Transverse colon (tissue), 3 donors: ENCODE data around the gene TNP2.

Source experiments
- CTCF ChIP-seq, 5 experiments: fragments of 200-600 bp in 3 of 5; fragments of 450-650 bp in 2 of 5; sonication (generic) in 3 of 5; IDR thresholded peaks; 1 replicate in 2 of 5; 2 replicates in 3 of 5; pipeline ENCODE4 v1.5.1; 2016 to 2017; ENCODE audit warnings: antibody characterized with exemption in 5 of 5, inconsistent platforms in 3 of 5, mild to moderate bottlenecking in 2 of 5, moderate library complexity in 1 of 5
- EP300 ChIP-seq: sonication (generic); formaldehyde crosslinking; IDR thresholded peaks from one replicate; pipeline ENCODE4 v1.6.1; 2017; ENCODE audit warnings: antibody characterized with exemption, low read depth
- POLR2A ChIP-seq: fragments of 450-650 bp; IDR thresholded peaks from one replicate; pipeline ENCODE4 v1.6.1; 2016; ENCODE audit warnings: antibody characterized with exemption, mild to moderate bottlenecking, moderate library complexity

- no peak for TF ChIP-seq CTCF (IDR thresholded peaks at IDR 0.05)
- TF ChIP-seq POLR2A: no peak
- no peak for TF ChIP-seq EP300
Measured at GRCh38 chr16:11277607-11278337, 8.6 kb upstream of the TNP2 start.
